Common myeloid progenitor, CD34-positive (primary cell): Measurements from ENCODE around the gene DENND1A.

Experiments used
- CTCF ChIA-PET: fragments of 350-600 bp; sonication (Branson Sonifier 250); formaldehyde crosslinking; loops from one replicate; lab custom pipeline; 2021; ENCODE audit warnings: antibody characterized with exemption; lab: Charles Lee
- POLR2A ChIA-PET: fragments of 350-600 bp; sonication (Branson Sonifier 250); formaldehyde crosslinking; loops from one replicate; lab custom pipeline; 2021; ENCODE audit warnings: antibody characterized with exemption; lab: Charles Lee
- DNase-seq, 3 donors: peaks; one replicate each; pipeline versions ENCODE4 v3.0.0 to v3.0.0-alpha.2; 2013
- H3K27ac ChIP-seq, 2 experiments: 1 replicate in 1 of 2; 2 replicates in 1 of 2; pipeline ENCODE4 v1.7.0; 2013; ENCODE audit warnings: inconsistent platforms in 2 of 2, low read length in 2 of 2, mild to moderate bottlenecking in 2 of 2, low read depth in 1 of 2, moderate library complexity in 1 of 2; ENCODE audit not compliant: severe bottlenecking in 2 of 2, insufficient read depth in 1 of 2, poor library complexity in 1 of 2
- H3K27me3 ChIP-seq, 5 experiments: replicated peaks in 2 of 5; 1 replicate in 3 of 5; 2 replicates in 2 of 5; pipeline versions ENCODE4 v1.6.1 to v1.7.0; 2013; ENCODE audit warnings: low read length in 4 of 5, mild to moderate bottlenecking in 2 of 5, moderate library complexity in 2 of 5, inconsistent platforms in 1 of 5; ENCODE audit not compliant: insufficient read depth in 5 of 5, control insufficient read depth in 4 of 5
- H3K36me3 ChIP-seq, 4 experiments: 1 replicate in 2 of 4; 2 replicates in 2 of 4; pipeline versions ENCODE4 v1.6.1 to v1.7.0; 2013; ENCODE audit warnings: low read length in 3 of 4, control low read depth in 1 of 4, mild to moderate bottlenecking in 1 of 4; ENCODE audit not compliant: control insufficient read depth in 4 of 4, insufficient read depth in 4 of 4
- H3K4me1 ChIP-seq, 4 experiments: 1 replicate in 3 of 4; 2 replicates in 1 of 4; pipeline versions ENCODE4 v1.6.1 to v1.7.1; 2013; ENCODE audit warnings: low read length in 3 of 4, mild to moderate bottlenecking in 3 of 4, control low read depth in 1 of 4, inconsistent platforms in 1 of 4, moderate library complexity in 1 of 4; ENCODE audit not compliant: control insufficient read depth in 4 of 4, insufficient read depth in 4 of 4; ENCODE audit errors: control extremely low read depth in 1 of 4
- H3K4me3 ChIP-seq, 7 experiments: 1 replicate in 4 of 7; 2 replicates in 3 of 7; pipeline versions ENCODE4 v1.5.1 to v1.7.0; 2013; ENCODE audit warnings: mild to moderate bottlenecking in 7 of 7, low read length in 6 of 7, moderate library complexity in 6 of 7, inconsistent platforms in 2 of 7, low read depth in 2 of 7, control low read depth in 1 of 7; ENCODE audit not compliant: insufficient read depth in 4 of 7, control insufficient read depth in 1 of 7; ENCODE audit errors: extremely low read depth in 1 of 7
- H3K9me3 ChIP-seq, 5 experiments: 1 replicate in 4 of 5; 2 replicates in 1 of 5; pipeline versions ENCODE4 v1.6.1 to v1.7.1; 2013; ENCODE audit warnings: low read length in 4 of 5, mild to moderate bottlenecking in 2 of 5, inconsistent platforms in 1 of 5, low read depth in 1 of 5, moderate library complexity in 1 of 5; ENCODE audit not compliant: control insufficient read depth in 4 of 5, insufficient read depth in 2 of 5; ENCODE audit errors: control extremely low read depth in 1 of 5
- whole genome bisulfite sequencing: methylation state at CpG from one replicate; pipeline ENCODE4 v1.1.5; 2013; ENCODE audit not compliant: insufficient coverage; 5-methylcytosine and 5-hydroxymethylcytosine counted together

Gene DENND1A

GRCh38 chr9:123525424-123525823 is 404.5 kb downstream of the DENND1A start:
- Histone ChIP-seq H3K36me3 (peaks cover 0 to 3% (median 0%) of the 10 kb centered on the region in 4 experiments), H3K27me3 (no peaks in the 10 kb centered on the region), H3K9me3 (peaks cover 0 to 8% (median 2%) of the 10 kb centered on the region in 5 experiments), H3K27ac (no peak overlapping the region), H3K4me3 (no peak overlapping the region), H3K4me1 (no peaks in the 10 kb centered on the region)
- CTCF ChIA-PET, result no interaction called here
- DNase-seq, result no peak
- WGBS, result 94% methylated on average over 4 of the region's 6 CpGs
- POLR2A ChIA-PET, result no interaction called here

DNA sequence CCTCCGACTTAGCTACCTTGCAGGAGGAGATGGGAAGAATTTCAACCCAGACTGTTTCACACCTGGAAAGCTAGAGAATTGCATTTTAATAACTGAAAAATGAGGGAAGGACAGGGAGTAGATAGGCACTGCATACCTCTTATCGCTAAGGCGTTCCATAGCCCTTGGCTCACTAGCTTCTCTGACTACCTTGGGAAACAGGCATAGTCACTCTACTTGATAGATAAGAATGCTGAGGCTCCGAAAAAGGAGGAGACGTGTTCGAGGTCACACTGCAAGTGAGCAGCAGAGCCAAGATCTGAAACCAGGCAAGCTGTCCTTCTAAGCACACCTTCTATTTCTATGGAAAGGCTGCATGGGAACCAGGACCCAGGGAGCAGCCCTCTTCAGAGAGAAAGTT is 405.1 kb downstream of the DENND1A start:
- Histone ChIP-seq H3K4me1 (no peaks in the 10 kb centered on the region), H3K4me3 (no peak overlapping the region), H3K27me3 (no peaks in the 10 kb centered on the region), H3K27ac (no peak overlapping the region), H3K36me3 (peaks cover 0 to 3% (median 0%) of the 10 kb centered on the region in 4 experiments), H3K9me3 (peaks cover 0 to 3% (median 0%) of the 10 kb centered on the region in 5 experiments)
- CTCF ChIA-PET, result interaction anchor here (0.6 kb wide), 1 partner anchor 345 kb away, joined by 4 read pairs; no protein-coding TSS in a partner anchor
- WGBS, result 100% methylated on average over 3 of the region's 6 CpGs
- POLR2A ChIA-PET, result no interaction called here
- DNase-seq, result no peak

DNA sequence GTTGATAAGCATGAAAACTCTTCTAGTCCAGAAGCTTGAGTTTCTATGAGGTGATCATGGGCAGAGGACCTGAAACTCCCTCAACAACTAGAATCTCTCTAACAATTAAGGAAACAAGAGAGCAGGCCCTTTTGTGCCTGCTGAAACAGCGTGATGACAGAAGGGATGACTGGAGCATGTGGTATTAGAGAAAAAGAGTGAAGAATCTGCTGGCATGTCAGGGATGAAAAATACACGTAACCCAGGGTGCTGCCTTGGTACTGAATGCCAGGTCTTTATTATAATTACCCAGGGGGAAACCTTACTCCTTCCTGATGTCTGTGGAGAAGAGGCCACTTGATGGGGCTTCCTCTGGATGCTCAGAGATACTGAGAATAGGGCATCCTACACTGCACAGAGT is 406.1 kb downstream of the DENND1A start:
- POLR2A ChIA-PET, result no interaction called here
- Histone ChIP-seq H3K27me3 (no peaks in the 10 kb centered on the region), H3K9me3 (no peaks in the 10 kb centered on the region), H3K27ac (no peak overlapping the region), H3K4me3 (no peak overlapping the region), H3K4me1 (no peaks in the 10 kb centered on the region), H3K36me3 (peaks cover 0 to 3% (median 0%) of the 10 kb centered on the region in 4 experiments)
- DNase-seq, result no peak
- CTCF ChIA-PET, result no interaction called here
- 100% methylated on average over 1 of the region's 2 CpGs for WGBS

- H3K4me1 ChIP-seq, result no peaks in the 10 kb centered on the region
- H3K4me3 ChIP-seq, result no peak overlapping the region
- DNase-seq, result no peak
- no peaks in the 10 kb centered on the region for H3K27me3 ChIP-seq
- ChIA-PET POLR2A (no interaction called here), CTCF (no interaction called here)
- H3K36me3 ChIP-seq, result no peaks in the 10 kb centered on the region
- no peak overlapping the region for H3K27ac ChIP-seq
- no peaks in the 10 kb centered on the region for H3K9me3 ChIP-seq
- 100% methylated on average over 2 of the region's 6 CpGs for WGBS
Measured at GRCh38 chr9:123523001-123523400, 406.9 kb downstream of the DENND1A start.

- Histone ChIP-seq H3K27me3 (no peaks in the 10 kb centered on the region), H3K27ac (no peak overlapping the region), H3K36me3 (no peaks in the 10 kb centered on the region), H3K4me1 (no peaks in the 10 kb centered on the region), H3K4me3 (no peak overlapping the region), H3K9me3 (no peaks in the 10 kb centered on the region)
- ChIA-PET POLR2A (no interaction called here), CTCF (no interaction called here)
- DNase-seq, result no peak
- WGBS, result 100% methylated on average over 2 of the region's 2 CpGs
Measured at GRCh38 chr9:123522251-123522650, 407.7 kb downstream of the DENND1A start.

DNA sequence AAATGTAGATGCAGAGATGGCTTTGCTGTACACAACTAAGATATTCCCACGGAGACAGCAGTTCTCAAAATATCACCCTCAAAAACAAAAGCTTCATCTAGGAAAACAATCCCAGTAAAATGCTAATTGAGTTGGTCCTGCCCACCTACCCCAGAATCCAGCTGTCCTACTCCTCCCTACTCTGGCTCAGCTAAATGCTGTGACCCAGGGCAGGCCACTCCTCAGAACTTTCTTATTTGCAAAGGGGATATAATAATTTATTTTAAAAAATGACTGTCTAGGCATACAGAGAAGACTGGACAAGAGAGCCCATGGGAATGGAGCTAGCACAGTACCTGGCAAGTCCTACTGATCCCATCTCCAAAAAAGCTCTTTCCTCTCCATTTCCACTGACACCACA is 411.6 kb downstream of the DENND1A start:
- no peaks in the 10 kb centered on the region for H3K4me1 ChIP-seq
- H3K4me3 ChIP-seq, result no peak overlapping the region
- DNase-seq, result no peak
- H3K9me3 ChIP-seq, result no peaks in the 10 kb centered on the region
- CTCF ChIA-PET, result no interaction called here
- no peaks in the 10 kb centered on the region for H3K36me3 ChIP-seq
- no peaks in the 10 kb centered on the region for H3K27me3 ChIP-seq
- no CpG with 5 or more reads among the region's 1 CpG for WGBS
- POLR2A ChIA-PET, result no interaction called here
- no peak overlapping the region for H3K27ac ChIP-seq

- no peaks in the 10 kb centered on the region for H3K4me1 ChIP-seq
- no peak overlapping the region for H3K27ac ChIP-seq
- H3K27me3 ChIP-seq, result no peaks in the 10 kb centered on the region
- no peaks in the 10 kb centered on the region for H3K9me3 ChIP-seq
- no peak for DNase-seq
- CTCF ChIA-PET, result no interaction called here
- H3K36me3 ChIP-seq, result no peaks in the 10 kb centered on the region
- POLR2A ChIA-PET, result no interaction called here
- WGBS, result no CpG with 5 or more reads among the region's 4 CpGs
- H3K4me3 ChIP-seq, result no peak overlapping the region
Measured at GRCh38 chr9:123517512-123517911, 412.4 kb downstream of the DENND1A start.
